ENCODE results near the gene CSF3. TPM values are rescaled to one million over a fixed set of nuclear protein-coding genes. Genes with fewer than 3 reads are reported as not detected.
A peak's percentile ranks its signal among the peaks of the same experiment; 100 is the strongest.

CSF3 gene
- total and polyA plus RNA-seq, 2 of the 13 experiments (the other 11 are each of a cell fraction or from before 2014, with no cell fraction given) = 0.09 TPM; not detected in 1

- ATAC-seq (no peak), FAIRE-seq (no peak), DNase-seq (ENCODE audit: low spot score) (no peak)
- Histone ChIP-seq H3K9ac (ENCODE audit: insufficient read depth, low read depth, low read length) (no peak overlapping the region), H3K36me3 (replicated peaks in 1 of 2; ENCODE audit: control insufficient read depth in 1 of 2, insufficient read depth in 2 of 2, low read length in 2 of 2) (no peaks in the 10 kb centered on the region), H3K79me2 (ENCODE audit: insufficient read depth, low read length) (peaks cover 4% of the 10 kb centered on the region), H3K27ac (ENCODE audit: extremely low read length, insufficient read depth, low read length) (no peak overlapping the region), H3K4me2 (ENCODE audit: low read depth, low read length) (peak overlapping the region; percentile 18; the same call in 1 of the 2 replicates), H2AFZ (ENCODE audit: low read length) (no peak overlapping the region), H4K20me1 (ENCODE audit: insufficient read depth, low read length) (no peaks in the 10 kb centered on the region), H3K4me1 (ENCODE audit: insufficient read depth, low read length) (peaks cover 48% of the 10 kb centered on the region), H3K9me3 (ENCODE audit: low read length) (no peaks in the 10 kb centered on the region), H3K27me3 (ENCODE audit: control insufficient read depth in 1 of 2, insufficient read depth in 2 of 2, low read length in 2 of 2) (peaks cover 4 to 45% of the 10 kb centered on the region in 2 experiments; a peak in 4 of 5 replicates), H3K4me3 (replicated peaks in 1 of 3; ENCODE audit: insufficient read depth in 1 of 3, low read depth in 2 of 3, low read length in 3 of 3) (no peak overlapping the region)
- intact Hi-C loops (cut with micrococcal nuclease; ENCODE audit: unreplicated experiment) (no loop called here), in situ Hi-C loops (cut with HindIII; ENCODE audit: extremely low pct_ligation_motif_present, low pct_unique_long_range_greater_than_20kb) (no loop called here)
- TF ChIP-seq ZNF784 (CRISPR knock-in tag; IDR thresholded peaks at IDR 0.05; ENCODE audit: borderline replicate concordance) (no peak), ZBTB2 (CRISPR knock-in tag; IDR thresholded peaks at IDR 0.05; ENCODE audit: low read depth) (no peak), PHB2 (IDR thresholded peaks at IDR 0.05; ENCODE audit: partially characterized antibody) (no peak), KLF6 (CRISPR knock-in tag; IDR thresholded peaks at IDR 0.05) (no peak), CREBL2 (CRISPR knock-in tag; IDR thresholded peaks at IDR 0.05; ENCODE audit: borderline replicate concordance) (no peak), ZFP82 (CRISPR knock-in tag; IDR thresholded peaks at IDR 0.05; ENCODE audit: borderline replicate concordance) (no peak), NRL (CRISPR knock-in tag; IDR thresholded peaks at IDR 0.05; ENCODE audit: borderline replicate concordance) (no peak), KMT2B (CRISPR knock-in tag; IDR thresholded peaks at IDR 0.05) (no peak), ZNF788 (CRISPR knock-in tag; IDR thresholded peaks at IDR 0.05; ENCODE audit: borderline replicate concordance) (no peak), ZNF781 (CRISPR knock-in tag; IDR thresholded peaks at IDR 0.05; ENCODE audit: borderline replicate concordance, not compliant biosample characterization) (no peak), ZNF510 (CRISPR knock-in tag; IDR thresholded peaks at IDR 0.05; ENCODE audit: low read depth) (no peak)
- ChIA-PET POLR2A (interaction anchor here (0.9 to 1.4 kb wide), 5 partner anchors 42 to 259 kb away, joined by 3 to 4 read pairs (median 3); partner anchors contain the start of gene NR1D1), CTCF (ENCODE audit: low intra/inter-chr PET ratio, low total read pairs) (no interaction called here)
- WGBS (ENCODE audit: low lambda C conversion rate) = 63% methylated on average over 1 of the region's 1 CpG
- no TSS peak for BruUV-seq (replicated peaks)
These were observed 43.6 kb downstream of the CSF3 start for GRCh38 chr17:40058865-40059264.

All from HepG2 (cell line).